GM18861 (cell line): Measurements from ENCODE around the gene TSTD2.

ENCODE experiments used
- ATAC-seq: cut with Tn5 transposase; IDR thresholded peaks from one replicate; pipeline ENCODE4 v1.9.1; 2021; ENCODE audit not compliant: unreplicated experiment

Gene TSTD2

DNA sequence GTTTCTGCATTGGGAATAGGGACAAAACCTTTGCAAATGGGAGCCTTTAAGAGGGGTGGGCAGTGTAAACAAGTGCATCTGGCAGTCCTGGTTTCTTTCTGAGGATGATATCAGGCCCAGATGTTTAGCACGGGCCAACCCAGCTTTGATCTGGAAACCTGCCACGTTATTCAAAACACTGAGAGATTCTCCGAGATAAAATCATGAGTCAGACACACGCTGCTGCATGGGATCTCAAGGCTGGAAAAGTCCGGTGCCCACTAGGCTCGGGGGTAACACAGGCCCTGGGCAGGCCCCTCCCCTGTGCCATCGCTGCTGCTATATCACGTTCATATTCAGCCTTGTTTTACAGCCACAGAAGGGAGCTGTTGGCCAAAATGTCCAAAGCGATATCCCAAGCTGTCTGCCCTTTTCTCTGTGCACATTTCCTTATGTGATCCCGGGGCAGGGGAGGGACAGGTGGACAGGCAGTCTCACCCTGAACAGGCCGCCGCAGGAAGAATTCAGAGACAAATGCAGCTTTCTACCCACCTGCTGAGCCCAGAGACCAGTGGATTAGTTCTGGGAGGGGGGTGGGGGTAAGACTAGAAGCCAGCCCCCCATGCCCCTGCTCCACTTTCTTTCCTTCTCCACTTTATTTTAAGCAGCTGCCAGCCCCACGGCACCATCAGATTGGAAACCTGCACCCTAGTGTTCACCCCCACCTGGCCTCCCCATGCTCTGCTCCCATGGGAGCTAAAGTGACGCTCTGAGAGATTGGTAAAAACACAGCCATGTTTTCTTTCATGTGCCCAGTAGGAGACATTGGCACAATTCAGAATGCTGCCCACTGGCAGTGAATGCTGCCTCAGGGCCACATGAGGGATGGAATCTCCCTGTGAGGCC lies 68.6 kb downstream of the TSTD2 start:
- no peak for ATAC-seq

DNA sequence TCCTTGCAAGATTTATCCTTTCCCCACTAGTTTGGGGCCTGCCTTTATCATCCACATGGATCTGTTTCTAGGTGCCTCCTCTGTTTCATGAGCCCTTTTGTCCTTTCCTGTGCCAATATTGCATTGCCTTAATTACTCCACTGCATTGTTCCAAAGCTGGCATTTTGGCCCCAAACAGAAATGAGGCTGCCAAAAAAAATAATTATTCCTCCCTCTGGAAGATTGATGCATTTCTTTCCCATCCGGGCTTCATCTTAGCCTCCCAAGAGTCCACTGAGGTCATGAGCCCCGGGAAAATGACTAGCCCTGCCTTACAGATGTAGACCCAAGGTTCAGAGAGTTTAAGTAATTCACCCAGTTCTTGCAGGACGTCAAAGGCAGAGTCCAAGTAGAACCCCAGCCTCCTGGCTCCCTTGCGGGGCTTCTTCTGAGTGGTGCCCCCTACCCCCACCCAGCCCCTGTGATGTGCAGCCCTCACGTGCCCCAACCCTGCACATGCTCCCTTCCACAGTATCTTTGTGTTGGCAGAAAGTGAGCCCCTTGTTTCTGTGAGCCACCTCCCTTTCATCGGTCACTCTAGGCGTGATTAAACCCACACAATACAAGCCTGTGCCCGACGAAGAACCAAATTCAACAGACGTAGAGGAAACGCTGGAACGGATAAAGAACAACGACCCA lies 69.6 kb downstream of the TSTD2 start:
- no peak for ATAC-seq

DNA sequence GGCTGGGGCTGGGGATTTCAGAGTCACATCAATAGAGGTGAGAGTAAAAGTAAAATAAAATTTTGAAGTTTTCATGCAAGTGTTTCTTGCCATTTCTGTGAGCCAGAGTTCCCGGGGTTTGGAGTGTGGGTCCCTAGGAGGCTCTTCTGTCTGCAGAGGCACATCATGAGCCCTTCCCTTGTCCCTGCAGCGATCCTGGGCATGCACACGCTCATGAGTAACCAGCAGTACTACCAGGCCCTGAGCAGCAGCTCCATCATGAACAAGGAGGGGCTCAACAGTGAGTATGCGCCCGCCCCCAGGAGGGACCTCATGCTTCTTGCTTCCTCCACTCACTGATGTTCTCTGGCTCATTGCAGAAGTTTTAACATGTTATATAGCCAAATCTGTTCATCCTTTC lies 70.6 kb downstream of the TSTD2 start:
- no peak for ATAC-seq

DNA sequence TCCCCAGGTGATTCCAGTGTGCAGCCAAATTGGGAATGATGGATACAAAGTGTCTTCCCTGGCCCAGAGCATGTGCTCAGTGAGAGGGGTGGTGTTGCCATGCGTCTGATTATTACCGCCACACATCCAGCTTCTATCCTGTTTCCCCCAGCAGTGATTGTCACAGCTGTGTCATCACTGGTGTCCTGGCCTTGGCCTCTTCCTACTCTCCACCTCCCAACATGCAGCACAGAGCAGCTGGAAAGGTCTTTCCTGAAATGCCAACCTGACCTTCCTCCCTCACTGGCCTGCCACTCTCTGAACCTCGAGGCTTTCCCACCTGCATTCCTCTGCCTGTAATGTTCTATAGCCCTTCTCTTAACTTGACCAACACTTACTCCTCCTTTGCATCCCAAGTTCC lies 71.7 kb downstream of the TSTD2 start:
- ATAC-seq, result no peak

DNA sequence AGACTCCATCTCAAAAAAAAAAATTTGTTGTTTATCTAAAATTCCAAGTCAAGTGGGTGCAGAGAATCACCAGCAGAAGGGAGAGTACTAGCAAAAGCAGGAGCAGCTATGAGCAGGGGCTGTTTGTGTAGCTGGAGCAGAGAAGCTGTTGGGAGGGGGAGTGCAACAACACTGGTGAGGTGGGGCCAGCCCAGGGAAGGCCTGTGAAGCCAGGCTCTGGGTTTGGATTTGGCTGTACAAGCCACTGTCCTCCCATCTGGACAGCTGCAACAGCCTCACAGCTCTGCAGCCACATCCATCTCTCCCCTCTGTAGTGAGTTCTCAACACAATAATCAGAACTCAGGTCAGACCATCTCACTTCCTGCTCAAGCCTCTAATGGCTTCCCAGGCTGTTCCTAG lies 72.3 kb downstream of the TSTD2 start:
- ATAC-seq, result no peak

DNA sequence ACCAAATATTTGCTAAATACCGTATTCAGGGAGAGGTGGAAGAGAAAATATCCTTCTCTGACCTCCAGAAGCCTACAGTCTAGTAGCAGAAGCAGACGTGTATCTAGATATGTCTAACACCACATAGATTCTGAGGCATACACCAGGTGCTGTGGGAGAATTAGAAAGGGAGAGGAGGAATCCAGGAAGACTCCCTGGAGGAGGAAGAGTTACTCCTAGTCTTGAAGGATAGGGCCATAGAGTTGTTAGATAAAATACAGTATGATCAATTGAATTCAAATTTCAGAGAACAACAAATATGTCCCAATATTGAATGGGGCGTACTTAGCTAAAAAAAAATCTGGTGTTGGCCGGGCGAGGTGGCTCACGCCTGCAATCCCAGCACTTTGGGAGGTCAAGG lies 73.0 kb downstream of the TSTD2 start:
- ATAC-seq, result no peak

DNA sequence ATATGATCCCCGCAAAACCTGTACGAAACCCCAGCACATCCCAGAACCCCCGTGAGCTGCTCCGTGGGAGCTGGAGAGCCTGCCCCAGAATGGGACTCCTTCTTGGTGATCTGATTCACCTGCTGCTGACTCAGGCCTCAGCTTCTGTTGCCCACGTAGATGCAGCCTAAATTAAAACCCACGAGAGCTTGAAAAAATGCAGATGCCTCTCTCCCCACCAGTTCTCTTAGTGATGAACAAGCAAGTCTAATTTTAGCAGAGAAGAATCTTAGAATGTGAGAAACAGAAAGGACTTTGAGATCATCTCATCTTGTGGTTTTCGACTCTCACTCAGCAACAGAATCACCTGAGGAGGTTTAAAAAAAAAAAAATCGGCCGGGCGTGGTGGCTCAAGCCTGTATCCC lies 74.1 kb downstream of the TSTD2 start:
- ATAC-seq, result no peak

DNA sequence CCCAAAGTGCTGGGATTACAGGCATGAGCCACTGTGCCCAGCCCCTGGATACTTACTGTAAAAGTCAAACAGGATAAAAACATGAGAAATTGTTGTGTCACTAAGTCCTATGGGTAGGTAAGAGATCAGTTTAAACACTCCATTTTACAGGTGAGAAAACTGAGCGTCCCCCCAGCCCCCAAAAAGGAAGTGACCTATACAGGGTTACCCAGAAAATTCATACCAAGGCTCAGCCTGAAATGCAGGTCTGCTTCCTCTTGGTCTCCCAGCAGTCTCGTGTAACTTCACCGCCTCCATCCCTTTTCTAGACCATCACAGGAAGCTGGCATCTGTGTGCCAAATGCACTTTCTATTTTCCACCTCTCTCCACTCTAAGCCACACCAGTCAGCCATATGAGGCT lies 74.5 kb downstream of the TSTD2 start:
- ATAC-seq, result no peak

DNA sequence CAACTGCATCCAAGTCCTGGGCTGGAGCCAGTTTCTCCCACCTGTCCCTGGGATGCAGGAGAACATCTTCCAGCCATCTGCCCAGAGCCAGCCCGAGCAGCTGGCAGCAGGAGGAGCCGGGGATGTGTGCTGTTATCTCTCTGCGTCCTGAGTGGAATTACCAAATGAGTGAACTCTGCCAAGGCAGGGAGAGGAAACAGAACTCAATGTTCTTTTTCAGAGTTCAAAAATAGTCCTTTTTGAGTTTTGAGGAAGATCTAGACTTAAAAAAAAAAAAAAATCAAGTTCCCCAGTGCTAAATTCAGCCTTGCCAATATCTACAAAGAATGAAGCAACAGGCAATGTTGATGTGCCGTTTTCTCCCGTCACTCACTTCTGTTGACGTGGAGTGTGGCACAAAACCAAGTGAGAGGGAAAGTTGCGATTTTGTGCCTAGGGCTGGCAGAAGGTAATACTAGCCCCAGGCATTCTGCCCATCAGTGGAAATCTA lies 75.5 kb downstream of the TSTD2 start:
- ATAC-seq, result no peak

DNA sequence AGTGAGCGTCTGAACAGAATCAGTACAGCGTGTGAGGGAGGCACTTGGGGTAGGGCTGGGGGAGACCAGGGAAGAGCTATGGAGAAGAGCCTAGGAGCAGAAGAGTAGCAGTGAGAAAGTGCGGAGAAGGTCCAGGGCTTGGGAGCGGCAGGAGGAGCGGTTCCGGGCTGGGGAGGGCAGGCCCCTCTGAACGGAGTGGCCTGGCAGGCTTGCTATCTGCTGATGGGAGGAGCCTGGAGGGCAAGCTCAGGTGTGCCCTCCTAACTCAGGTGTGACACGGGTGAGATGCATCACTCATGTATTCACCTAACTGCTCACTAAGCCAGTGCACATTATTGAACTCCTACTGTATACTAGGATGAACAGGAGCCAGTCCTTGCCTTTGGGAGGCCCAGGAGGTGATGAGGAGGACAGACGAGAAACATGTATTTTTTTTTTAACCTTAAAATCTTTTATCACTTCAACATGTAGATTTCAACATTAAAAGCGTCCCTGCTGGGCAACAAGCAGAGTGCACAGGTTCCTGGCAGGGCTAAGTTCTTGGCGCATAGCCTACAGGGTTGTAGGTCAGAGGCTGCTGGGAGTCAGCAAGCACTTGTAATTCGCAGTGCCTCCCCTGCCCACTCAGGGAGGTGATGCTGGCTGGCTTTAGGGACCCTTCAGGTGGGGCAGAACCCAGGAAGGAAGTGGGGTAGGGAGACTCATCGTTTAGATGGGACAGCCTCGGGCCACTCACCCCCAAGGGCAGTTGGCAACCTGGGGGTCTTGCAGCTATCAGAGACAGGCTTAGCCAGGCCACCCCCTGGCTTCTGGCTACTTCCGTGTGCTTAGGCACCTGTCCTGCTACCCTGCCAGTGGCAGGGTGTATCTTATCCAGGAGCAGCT lies 76.2 kb downstream of the TSTD2 start:
- no peak for ATAC-seq

DNA sequence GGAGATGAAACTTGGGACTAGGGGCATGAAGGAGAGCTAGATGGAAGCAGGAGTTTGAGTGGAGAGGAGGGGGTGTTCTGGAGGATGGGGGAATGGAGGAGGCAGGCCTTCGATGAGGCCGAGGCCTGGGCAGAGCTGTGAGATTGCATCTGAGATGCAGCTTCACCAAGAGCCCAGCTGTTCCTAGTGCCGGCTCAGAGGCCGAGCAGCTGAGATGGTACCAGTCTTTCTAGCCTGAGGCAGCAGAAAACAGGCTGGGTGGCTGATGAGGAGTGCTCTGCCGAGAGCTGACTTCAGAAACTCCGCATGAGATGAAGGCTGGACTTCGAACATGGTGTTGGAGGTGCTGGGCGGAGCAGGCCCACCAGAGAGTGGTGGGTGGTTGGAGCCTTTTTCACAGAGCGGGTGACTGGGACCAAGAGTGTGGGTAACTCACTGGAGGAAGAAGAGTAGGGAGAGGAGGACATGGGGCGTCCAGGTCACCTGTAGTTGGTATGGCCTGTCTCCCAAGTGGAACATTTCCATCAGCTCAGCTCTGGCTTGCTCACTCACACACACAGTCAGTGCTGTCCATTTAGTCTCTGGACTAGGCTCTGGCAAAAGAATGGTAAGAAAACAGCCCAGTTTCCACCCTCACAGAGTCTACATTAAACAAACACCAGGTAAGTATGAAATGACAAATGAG lies 77.0 kb downstream of the TSTD2 start:
- ATAC-seq, result no peak

DNA sequence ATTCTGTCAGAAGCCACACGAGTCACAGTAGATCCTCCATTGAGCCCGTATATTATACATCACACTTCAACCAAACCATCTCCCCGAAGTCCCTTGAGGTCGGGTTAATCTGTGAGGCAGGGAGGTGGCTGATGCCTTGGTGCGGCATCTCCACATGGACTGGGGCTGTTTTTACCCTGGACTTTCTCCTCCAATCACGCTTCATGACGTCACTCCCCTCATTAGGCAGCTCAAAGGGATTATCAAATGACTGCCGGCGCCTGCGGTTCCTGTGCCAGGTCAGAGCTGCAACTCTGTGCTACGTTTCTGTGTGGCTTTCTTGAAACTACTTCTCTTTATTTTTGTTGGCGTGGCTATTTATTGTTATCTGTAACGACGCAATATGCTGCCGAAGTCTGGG lies 78.0 kb downstream of the TSTD2 start:
- ATAC-seq, result no peak

DNA sequence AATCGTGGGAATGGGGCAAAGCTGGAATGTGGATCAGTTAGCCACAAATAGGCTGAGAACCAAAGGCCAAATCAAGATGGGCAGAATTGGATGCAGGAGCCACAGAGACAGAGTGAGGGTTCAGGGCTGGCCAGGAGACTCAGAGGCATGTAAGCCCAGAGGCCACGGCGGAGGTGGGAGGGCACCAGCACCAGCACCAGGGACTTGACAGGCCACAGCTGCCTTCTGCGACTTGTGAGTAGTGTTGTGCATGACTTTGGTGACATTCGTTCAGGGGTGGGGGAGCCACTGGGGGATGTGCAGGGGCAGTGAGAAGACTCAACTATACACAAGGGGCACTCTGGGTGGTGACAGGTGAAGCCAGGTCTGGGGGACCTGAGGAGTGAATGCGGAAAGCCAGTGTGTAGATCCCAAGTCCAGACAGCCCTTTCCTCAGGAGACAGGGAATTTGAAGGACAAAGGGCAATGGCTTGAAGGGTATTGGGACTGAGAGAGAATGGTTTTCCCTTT lies 78.5 kb downstream of the TSTD2 start:
- ATAC-seq, result no peak

DNA sequence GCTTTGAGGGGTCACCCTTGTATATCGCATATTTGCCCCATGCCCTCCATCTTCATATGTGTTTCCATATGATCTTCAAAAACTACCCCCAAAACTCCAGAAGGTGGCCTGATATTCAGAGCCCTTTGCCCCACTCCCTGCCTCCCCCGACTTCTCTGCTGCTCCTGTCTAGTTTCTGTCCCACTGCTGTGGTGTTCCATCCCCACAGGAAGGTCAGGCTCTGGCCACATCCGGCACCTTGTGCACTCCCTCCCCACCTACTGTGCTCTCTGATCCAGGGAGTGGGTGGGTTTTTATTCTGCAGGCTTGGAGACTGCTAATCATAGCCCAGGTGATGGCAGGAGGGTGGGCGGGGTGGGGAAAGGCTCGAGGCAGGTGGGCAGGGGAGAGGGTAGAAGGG lies 79.3 kb downstream of the TSTD2 start:
- ATAC-seq, result no peak

DNA sequence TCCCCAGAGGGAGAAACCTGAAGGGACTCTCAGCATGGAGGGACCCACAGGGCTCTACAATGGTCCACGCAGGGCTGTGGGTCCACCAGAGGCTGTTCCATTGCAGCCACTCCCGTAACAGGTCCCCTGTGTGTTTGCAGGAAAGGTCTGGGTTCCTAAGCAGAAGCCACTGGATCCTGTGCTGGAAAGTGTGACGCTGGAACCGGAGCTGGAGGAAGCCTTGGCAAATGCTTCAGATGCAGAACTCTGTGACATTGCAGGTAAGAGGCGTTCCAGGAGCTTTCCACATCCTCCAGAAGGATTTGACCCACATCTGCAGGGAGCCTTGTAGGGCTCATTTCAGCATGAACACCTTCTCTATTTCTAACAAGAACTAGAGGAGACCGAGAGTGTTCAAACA lies 80.0 kb downstream of the TSTD2 start:
- no peak for ATAC-seq

DNA sequence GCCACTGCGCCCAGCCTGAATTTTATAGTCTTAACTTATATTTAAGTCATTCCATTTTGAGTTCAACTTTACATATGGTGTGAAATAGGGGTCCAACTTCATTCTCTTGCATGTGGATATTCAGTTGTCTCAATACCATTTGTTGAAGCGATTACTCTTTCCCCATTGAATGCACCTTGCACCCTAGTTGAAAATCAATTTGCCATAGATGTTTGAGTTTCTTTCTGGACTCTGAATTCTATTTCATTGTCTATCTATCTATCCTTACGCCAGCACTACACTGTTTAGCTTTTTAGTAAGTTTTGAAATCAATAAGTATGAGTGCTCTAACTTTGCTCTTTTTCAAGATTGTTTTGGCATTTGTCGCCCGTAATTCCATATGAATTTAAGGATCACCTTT lies 81.9 kb downstream of the TSTD2 start:
- no peak for ATAC-seq

DNA sequence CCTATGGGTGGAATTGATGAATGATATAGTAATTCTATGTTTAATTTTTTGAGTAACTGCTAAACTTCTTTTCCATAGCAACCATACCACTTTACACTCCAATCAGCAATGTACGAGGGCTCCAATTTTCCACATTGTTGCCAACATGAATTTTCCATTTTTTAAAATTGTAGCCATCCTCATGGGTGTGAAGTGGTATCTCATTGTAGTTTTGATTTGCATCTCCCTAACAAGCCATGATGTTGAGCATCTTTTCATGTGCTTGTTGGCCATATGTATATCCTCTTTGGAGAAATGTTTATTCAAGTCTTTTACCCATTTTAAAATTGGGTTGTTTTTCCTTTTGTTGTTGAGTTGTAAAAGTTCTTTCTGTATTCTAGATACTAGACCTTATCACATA lies 82.8 kb downstream of the TSTD2 start:
- ATAC-seq, result no peak
